Measurements from ENCODE around the gene SAYSD1.

GRCh38 chr6:39057251-39058155, 57.5 kb downstream of the SAYSD1 start:
- TF ChIP-seq POLR2A (IDR thresholded peaks at IDR 0.05) (no peak), CTCF (IDR thresholded peaks at IDR 0.05) (no peak)
